Measurements from ENCODE around the gene OR8H3.

DNA sequence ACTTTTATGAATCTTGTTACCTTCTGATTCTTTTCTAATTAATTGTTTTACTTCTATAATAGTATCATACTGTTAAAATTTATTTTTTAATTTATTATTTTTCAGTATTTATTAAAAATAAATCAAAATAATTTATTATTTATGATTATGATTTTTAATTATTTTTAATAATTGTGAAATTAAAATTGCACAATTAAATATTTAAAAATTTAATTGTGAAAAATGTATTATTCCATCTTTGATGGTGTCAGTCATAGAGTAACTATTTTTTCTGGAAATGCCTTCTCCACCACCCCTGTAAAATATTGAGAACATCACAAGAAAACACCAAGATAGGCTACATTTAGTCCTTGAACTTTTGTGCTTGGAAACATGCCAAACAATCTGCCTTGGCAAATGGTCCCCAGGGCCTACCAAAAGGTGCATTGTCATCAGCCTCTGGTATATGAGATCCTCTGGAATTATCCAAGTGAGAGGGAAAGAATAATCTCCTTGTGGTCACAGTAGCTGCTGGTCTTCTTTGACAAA lies 18.9 kb upstream of the OR8H3 start, which contains the start of gene OR8H2:
- TF ChIP-seq CTCF (conservative IDR thresholded peaks at IDR 0.05) (no peak), ZFX (IDR thresholded peaks at IDR 0.05) (no peak)
